Stimulated activated CD8-positive, alpha-beta memory T cell treated with anti-CD3 and anti-CD28 coated beads, Interleukin-4, amount 100 ng/mL, for 24 hours (primary cell): ENCODE data around the gene CDC42BPB.

Experiments used
- DNase-seq: peaks from one replicate; pipeline ENCODE4 v3.0.0-alpha.2; 2020; ENCODE audit warnings: low read depth

Gene CDC42BPB

DNA sequence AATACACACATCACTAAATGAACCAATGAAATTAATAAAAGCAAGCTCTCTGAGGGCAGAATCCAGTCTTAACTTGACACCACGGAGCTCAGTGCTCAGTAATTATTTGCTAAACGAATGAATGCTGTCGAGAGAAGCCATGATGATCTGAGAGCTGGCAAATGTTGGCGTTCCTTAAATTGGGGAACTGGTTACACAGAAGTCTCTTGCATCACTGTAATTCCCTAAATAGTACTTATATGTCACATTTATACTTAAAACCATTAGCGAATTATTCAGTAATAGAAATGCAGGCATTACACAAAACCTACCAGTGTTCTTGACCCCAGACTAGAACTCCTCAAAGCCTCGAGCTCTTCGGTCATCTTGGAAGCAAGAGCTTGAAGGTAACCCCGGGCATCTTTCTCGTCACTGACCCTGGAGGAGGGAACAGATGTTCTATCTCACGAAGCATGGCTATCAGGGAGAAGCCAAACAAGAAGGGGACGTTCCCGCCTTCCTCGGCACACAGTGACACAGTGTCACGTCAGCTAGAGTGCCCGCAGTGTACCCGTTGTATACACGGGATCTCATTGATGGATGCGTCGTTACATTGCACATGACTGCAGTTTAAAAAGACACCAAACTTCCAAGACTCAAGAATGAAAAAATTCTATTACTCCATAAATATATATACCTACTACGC lies 91.2 kb downstream of the CDC42BPB start:
- no peak for DNase-seq

DNA sequence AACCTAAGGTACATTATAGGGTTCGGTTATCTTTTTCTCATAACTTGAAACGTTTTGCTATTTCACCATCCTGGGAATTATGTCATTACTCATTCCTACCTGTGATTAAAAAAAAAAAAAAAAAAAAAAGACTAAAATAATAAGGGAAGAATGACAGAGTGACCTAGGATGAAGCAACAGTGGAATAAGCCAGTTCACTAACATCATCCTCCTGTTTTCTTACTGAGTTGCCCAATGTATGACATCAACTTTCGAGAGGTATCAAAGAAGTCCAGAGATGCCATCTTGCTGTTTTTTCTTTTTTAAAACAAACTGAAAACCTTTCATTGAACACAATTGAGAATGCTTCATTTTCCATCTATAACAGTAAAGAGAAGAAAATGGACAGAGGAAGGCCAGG lies 92.1 kb downstream of the CDC42BPB start:
- no peak for DNase-seq

DNA sequence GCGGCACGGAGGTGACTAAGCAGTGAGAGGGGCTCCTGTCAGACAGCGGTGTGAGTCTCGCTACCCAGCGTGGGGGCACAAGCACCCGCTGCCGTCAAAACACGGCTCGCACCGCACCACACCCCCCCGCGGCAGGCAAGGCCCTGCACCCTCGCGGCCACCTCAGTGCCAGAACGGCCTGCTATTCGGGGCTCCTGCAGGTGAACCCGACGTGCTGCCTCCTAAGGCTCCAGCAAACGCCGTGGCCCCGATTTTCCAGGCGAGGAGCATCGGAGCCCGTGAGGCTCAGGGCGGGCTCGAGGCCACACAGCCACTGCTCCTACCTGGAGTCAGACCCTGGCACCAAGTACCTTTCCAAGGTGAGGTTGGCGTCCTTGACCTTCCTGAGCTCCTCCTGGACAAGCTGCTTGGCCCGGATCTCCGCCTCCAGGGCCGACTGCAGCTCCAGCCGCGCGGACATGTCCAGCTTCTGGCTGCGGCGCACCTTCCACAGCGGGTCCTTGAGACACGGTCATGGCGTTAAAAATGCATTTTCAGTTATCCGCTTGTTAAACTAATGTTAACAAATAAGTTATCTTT lies 93.1 kb downstream of the CDC42BPB start:
- DNase-seq: no peak

DNA sequence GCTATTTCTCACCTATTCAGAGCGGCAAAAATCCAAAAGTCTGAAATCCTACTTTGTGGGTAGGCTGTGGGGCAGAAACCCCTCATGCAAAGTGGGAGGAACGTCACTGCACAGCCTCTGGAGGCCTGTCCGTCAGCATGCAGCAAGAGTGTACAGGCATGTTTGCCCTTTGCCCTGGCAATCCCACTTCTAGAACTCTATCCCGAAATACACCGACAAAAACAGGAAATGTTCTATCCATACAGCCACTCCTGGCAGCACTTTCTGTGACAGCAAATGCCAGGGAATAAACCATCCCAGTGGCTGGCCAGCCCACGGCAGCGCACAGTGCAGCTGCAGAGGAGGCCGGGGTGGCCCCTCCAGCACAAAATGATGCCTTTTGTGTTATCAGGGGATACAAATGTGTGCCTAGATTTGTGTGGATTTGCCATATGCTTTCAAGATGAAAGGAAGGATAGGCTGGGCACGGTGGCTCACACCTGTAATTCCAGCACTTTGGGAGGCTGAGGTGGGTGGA lies 95.2 kb downstream of the CDC42BPB start:
- no peak for DNase-seq

DNA sequence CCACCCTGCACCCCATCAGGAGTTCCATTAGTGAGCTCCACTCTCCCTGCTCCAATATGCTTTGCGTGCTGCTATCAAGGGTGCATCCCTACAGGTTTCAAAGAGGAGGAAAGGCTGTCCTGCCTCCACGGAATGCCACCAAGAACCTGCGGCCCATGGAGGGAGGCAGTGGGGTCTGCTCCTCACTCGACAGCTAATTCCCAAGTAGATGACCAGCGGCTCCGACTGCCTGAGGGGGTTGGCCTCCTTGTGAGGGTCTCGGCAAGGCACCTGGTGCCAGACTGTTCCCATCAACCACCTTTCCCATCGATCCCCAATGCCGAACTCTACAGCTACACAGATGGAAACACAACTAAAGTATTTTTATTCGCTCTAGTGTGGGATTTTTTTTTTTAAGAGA lies 98.9 kb downstream of the CDC42BPB start:
- no peak for DNase-seq

DNA sequence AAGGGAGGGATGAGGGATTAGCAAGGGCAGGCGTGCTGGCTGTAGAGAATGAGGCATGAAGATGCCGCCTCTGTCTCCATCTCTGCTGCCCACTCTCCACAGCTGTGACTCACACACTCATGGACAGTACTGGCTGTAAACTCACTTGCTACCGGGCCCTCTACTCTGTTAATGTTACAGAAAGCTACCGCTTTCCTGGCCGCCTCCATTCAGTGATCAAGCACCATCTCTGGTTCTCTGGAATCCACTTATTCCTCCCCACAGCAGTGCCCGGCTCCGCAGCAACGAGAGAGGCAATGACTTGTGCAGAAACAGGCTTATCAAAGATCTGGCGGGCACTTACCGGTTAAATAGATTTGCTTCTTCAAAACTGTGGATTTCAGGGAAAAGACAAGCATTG lies 100.1 kb downstream of the CDC42BPB start:
- no peak for DNase-seq

DNA sequence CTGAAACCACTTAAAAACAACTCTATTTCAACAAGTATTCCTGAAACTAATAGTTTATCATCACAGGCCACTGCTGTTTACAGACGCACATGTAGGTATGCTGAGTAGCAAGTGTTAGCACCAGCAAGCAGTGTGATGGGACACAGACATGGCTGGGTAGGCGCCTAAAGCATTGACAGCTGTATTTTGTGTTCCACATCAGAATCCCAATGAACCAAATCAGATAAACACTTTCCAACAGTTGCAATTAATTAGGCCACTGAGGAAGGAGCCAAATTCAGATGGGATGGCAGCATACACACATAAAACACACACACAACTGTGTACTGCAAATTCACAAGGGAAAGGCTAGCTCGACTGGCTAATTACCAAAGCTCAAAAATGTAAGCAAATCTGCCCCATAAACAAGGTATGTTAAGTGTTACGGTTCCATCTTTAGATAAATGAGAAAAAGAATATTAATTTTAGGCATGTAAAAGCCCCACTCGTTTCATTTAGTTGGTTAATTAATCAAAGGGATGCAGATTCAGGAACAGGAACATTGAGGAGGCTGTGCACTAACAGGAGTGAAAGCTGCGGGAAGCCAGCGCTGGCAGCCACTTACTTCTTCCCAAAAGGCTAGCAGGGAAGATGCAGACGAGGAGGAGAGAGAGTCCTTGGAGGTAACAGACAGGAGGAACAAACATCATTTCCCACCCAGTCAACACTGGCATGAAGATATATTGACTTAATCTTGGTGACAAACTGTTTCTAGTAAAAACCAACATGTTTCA lies 101.5 kb downstream of the CDC42BPB start:
- no peak for DNase-seq

DNA sequence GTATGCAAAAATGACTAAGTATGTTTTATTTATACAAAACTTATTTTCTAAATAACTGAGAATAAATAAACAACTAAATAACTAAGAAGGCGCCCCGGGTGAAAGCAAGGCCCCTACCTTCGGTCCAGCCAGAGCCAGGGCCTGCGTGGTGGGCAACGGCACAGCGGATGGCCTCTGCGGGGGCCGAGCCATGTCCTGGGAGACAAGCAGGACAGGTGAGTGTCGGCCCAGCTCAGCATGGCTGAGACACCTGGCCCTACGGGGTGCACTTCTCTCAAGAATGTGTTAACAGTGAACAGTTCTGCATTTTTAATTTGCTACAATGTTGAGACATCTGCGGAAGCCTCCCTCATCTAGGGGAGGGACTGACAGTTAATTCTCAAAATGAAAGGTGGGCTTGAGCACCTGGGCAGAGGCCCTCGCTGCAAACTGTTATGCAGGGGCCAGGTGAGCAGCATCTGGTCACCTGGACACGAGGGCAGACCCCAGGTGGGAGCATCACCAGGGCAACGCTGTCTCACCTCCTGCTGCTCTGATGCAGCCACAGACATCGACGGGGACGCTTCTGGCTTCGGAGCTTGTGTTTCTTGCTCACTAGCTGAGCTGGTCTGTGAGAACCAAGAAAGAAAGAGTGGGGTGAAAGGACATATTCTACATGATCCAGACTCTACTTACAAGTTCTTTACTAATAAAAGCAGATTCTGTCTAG lies 103.1 kb downstream of the CDC42BPB start:
- DNase-seq: no peak

DNA sequence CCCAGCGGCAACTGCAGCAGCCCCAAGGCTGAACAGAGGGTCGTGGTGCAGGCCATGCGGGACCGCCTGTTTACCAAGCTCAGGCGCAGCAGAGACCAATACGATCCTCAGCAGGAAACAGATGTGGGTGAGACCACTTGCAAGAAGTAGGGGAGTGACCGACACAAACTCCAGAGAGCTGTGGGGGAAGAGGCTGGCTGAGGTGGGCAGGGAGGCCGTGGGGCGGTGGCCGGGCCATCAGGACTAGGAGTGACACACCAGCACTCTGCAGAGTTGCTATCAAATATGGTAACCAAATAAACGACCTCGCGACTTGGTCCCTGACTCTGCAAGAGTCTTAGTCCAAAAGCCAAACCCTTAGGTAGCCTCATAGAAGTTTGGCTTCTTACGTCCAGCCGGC lies 104.2 kb downstream of the CDC42BPB start:
- DNase-seq: no peak

DNA sequence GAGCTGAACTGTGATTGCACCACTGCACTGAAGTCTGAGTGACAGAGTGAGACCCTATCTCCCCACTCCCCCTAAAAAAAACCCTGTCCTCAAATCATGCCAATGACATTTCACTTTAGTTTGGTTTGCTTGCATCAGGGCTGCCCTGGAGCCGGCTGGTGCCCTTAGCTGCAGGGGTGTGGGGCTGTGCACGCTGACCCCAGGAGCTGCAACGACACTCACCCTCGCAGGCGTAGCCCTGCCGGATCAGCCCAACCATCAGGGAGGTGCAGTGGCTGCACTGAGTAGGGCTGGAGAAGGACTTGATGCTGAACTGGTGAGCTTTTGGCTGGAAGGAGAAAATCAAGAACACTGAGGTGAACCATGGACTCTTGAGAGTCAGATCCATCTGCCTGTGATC lies 105.1 kb downstream of the CDC42BPB start:
- DNase-seq: no peak

DNA sequence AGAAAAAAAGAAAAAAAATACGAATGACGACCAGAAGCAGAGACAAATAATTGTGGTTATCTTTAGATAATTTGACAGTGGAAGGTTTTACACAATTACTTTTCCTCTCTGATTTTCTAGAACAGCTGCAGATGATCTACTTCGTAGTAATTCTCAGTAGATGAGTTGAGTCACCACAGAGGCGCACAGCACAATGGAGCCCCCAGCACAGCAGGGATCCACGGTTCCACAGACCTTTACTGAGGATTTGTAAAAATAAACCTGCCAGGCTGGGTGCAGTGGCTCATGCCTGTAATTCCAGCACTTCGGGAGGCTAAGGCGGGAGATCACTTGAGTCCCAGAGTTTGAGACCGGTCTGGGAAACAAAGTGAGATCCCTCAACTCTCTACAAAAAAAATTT lies 105.5 kb downstream of the CDC42BPB start:
- no peak for DNase-seq

DNA sequence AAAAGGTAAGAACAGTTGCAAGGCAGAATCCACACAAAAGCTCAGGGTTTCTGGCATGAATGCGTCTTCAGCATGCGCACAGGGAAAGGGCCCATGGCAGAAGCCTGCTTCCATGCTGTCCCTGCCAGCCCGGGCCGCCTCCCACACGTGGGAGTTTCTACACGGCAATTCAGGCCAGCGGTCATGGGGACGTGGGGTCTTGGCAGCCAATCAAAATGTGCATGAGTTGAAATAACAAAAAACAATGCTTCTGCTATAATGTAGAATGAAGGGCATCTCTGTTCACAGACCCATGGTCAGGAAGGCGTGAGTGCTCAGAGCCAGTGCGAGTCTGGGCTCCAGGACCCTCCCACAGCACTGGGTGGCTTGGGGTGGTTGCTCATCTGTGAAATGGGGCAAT lies 106.3 kb downstream of the CDC42BPB start:
- no peak for DNase-seq

DNA sequence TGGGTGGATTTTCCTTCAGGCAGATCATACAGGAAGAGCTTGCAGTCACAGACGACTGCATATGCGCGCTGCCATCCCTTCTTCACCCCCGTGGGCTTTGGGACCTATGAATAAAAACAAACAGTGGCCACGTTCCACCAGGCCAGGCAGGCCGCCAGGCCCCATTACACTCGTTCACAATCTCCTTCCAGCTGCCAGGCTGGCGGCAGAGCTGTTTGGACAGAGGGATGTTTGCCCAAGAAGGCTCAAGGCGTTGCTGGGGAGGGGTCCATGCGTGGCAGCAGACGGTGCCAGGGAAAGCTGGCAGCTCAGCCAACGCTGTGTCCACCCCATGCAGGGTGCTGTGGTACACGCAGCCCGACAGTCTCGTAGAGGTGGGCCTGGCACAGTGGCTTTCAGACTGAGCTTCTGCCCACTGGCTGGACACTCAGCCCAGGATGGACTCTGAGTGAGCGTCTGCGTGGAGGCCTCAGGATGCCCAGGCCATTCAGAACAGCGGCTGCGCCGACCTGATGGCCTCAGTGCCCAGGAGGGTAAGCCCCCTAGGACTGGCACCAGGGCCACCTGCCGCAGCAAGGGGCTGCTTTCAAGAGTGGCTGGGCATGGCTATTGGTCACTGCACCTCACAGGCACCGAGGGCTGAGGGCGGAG lies 107.4 kb downstream of the CDC42BPB start:
- no peak for DNase-seq

DNA sequence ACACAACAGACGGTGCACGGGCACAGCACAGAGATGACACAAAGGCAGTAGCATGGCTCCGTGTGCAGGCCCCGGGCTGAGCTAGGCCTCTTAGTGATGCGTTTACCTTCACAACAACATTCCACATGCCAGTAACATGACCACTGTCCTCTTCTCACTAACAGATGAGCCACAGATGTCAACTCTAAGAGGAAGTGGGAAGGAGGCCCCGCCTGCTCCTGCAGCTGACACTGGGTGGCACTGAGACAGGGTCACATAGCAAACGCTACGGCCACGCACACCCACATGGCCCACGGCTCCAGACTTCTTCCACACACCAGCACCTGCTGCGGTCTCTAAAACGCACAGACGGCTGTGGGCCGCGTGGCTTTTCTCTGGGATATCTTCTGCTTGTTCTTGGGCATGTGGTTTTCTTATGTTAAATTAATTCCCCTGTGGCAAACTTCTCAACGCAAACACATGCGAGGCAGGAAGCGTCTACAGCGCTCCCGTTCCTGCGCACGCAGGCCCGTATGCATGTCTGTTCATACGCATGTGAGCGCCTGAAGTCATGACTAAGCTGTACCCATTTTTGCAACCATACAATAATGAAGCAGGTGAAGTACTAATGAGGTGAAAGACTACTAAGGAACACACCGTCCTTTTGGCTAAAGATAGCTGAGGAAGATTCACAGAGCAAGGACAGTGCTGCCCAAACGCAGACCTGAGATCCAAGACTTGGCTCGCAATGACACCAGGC lies 108.1 kb downstream of the CDC42BPB start:
- no peak for DNase-seq

DNA sequence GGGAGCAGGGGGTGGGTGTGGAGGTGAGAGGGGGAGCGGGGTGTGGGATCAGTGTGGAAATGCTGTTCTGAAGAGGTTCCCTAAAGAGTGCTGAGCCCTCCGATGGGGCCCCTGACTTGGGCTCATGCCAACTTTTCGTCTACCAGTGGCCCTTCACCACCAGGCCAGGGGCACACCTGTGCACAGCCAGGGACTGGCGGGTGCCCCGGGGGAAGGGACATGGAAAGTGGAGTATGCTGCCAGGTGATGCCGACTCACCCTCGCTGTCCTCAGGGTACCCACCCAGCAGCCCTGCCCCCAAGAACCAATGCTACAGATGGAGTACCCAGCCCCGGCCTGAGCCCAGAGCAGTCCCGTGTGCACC lies 108.7 kb downstream of the CDC42BPB start:
- no peak for DNase-seq

DNA sequence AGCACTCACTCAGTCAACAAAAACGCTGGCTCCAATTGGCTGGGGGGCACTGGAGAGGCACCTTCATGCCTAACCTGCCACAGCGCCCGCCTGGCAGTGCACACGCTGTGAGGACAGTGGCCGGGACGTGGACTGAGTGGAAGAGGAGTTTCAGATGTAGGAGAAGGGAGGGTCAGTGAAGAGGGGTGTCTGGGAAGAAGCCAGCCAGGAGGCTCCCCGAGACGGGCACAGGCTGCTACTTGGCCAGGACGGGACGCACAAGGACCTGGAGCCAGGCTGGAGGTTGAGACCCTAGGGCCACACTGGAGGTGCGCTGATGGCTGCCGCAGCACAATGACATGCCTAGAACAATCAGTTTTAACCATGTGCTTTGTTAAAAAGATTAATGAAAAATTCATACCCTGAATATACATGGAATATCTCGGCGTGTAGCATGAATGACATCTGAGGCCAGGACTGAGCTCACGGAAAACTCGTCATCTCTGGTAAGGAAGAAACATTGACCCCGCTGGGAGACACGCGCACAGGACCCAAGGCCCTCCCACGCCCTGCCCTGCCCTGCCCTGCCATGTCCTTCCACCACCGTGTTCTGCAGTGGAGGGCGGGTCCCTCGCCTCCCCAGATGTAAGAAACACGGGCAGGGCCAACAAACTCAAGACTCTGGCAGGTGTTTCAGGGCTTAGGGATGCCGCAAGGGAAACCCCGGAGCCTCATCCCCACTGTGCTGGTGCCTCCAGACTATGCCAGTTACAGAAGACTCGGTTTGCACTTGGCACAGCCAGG lies 109.8 kb downstream of the CDC42BPB start:
- DNase-seq: no peak

DNA sequence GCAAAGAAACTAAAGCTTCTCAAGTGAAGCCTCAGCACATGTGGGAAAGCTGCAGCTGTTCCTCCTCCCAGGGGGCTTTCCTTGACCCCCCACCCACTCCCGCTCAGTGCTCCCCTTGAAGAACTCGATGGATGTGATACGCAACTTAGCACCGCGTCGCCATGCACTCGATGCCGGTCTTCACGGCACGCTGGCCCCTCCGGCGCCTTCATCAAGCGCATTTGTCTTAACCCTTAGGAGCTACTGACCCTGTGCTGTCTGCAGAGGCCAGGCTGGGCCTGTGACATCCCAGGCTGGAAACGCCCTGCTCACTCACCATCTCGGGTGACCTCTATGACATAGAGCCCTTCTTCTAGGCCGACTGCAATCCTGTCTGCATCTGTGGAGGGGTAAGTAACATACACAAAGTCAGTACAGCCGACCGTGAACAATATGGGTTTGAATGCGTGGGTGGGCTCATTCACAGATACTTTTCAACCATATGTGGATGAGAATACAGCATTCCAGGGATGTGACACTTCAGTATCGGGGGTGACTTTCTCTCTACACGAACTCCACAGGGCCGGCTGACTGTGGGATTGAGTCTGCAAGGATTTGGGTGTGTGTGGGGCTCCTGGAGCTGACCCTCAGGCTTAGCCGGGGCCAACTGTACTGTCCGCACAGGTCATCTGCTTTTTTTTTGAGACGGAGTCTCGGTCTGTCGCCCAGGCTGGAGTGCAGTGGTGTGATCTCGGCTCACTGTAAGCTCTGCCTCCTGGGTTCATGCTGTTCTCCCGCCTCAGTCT lies 111.8 kb downstream of the CDC42BPB start:
- no peak for DNase-seq

DNA sequence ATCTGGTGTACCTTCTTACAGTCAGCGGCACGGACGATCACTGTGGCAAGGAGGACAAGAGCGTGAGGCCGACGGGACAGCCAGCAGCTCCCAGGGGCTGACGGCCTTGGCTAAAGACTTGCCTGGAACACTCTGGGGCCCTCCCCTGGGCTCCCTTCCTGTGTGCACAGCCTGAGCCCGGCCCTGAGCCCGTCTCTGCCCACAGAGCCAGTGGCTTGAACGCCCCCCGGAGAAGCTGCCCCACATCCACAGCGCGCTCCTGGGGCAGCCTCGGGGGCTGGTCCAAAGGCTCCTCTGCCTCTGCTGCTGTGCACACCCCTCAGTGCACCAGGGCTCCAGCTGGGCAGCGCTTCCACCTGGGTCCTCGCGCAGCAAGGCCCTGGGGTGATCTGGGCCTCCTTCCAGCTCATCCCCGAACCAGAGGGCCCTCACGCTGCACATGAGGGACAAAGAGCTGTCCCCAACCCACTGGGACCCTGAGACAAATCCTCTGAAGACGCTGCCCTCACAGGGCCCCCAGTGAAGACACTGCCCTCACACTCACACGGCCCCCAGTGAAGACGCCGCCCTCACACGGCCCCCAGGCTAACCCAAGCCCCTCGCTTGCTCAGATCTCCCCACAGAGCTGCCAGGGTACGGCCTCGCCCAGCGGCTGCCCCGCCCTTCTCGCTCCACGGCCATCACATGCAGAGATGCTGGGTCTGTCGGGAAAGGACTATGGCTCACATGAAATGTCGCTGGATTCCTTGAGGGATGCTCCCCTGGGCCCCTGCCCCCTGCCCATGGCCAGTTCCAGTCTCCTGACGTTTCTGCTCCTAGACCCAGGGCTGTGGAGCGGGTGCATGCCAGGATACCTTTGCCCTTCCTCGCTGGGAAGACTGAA lies 112.7 kb downstream of the CDC42BPB start:
- DNase-seq: no peak

DNA sequence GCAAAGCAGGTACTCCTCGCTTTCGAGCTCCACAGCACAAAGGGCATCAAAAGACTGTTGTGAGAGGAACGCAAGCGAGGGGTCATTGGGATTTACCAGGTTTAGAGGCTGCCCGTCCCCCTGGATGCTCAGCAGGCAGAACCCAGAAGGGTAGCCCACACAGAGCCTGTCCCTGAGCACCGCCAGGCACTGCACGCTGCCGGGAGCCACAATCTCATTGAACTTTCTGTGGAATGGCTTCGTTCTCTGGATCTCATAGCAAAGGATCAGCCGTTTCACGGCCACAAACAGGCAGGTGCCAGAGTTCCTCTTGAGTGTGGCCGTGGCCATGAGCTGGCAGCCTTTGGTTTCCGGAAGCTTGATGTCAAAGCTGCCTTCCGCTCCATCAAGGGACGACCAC lies 113.4 kb downstream of the CDC42BPB start:
- DNase-seq: no peak
